GM18858 (cell line): ENCODE data around the gene CCDC174.
A peak's percentile ranks its signal among the peaks of the same experiment; 100 is the strongest.
"Not testable (repeated sequence)": the region's sequence is repeated elsewhere in the genome, so short reads cannot be mapped to it uniquely, and the experiment has no call there.

ENCODE experiments used
- ATAC-seq: cut with Tn5 transposase; IDR thresholded peaks from one replicate; pipeline ENCODE4 v1.9.1; 2021; ENCODE audit not compliant: unreplicated experiment

Gene CCDC174

GRCh38 chr3:14651440-14652251, at the start of gene CCDC174:
TSS of gene CCDC174 (plus strand) at chr3:14651762. CDS start at chr3:14651837, 75 bp downstream.
- ATAC-seq, result peak; percentile 98

- no peak for ATAC-seq
Measured at GRCh38 chr3:14602006-14602803, 49.4 kb upstream of the CCDC174 start.

- no peak for ATAC-seq
Measured at GRCh38 chr3:14602804-14603644, 48.5 kb upstream of the CCDC174 start.

- no peak for ATAC-seq
Measured at GRCh38 chr3:14605067-14605466, 46.5 kb upstream of the CCDC174 start.

- ATAC-seq, result no peak
Measured at GRCh38 chr3:14605744-14606143, 45.8 kb upstream of the CCDC174 start.

GRCh38 chr3:14606669-14607339, 44.8 kb upstream of the CCDC174 start:
- ATAC-seq, result no peak

GRCh38 chr3:14608298-14608697, 43.3 kb upstream of the CCDC174 start:
- no peak for ATAC-seq

- not testable (repeated sequence) for ATAC-seq
Measured at GRCh38 chr3:14609058-14609457, 42.5 kb upstream of the CCDC174 start.

- ATAC-seq, result no peak
Measured at GRCh38 chr3:14609506-14609905, 42.1 kb upstream of the CCDC174 start.

GRCh38 chr3:14609941-14610340, 41.6 kb upstream of the CCDC174 start:
- ATAC-seq, result no peak

GRCh38 chr3:14614189-14614588, 37.4 kb upstream of the CCDC174 start:
- ATAC-seq, result no peak

- no peak for ATAC-seq
Measured at GRCh38 chr3:14614862-14615261, 36.7 kb upstream of the CCDC174 start.

GRCh38 chr3:14616606-14617507, 34.7 kb upstream of the CCDC174 start:
- no peak for ATAC-seq

GRCh38 chr3:14617508-14618023, 34.0 kb upstream of the CCDC174 start:
- ATAC-seq, result no peak

- ATAC-seq, result no peak
Measured at GRCh38 chr3:14619605-14620004, 32.0 kb upstream of the CCDC174 start.

- ATAC-seq, result no peak
Measured at GRCh38 chr3:14620512-14620911, 31.1 kb upstream of the CCDC174 start.

GRCh38 chr3:14621093-14621492, 30.5 kb upstream of the CCDC174 start:
- no peak for ATAC-seq

- ATAC-seq, result no peak
Measured at GRCh38 chr3:14622368-14622767, 29.2 kb upstream of the CCDC174 start.

GRCh38 chr3:14623569-14624051, 28.0 kb upstream of the CCDC174 start:
- ATAC-seq, result no peak
